Vagina (tissue), 2 donors: ENCODE data around the gene HAUS7.

Experiments used
- POLR2A ChIP-seq, 2 donors: fragments of 450-650 bp; IDR thresholded peaks; one replicate each; pipeline ENCODE4 v1.6.1; 2017; ENCODE audit warnings: antibody characterized with exemption in 2 of 2, mild to moderate bottlenecking in 2 of 2, moderate library complexity in 2 of 2
- POLR2AphosphoS5 ChIP-seq, 2 donors: sonication (generic); formaldehyde crosslinking; IDR thresholded peaks; one replicate each; pipeline ENCODE4 v1.9.0; 2017; ENCODE audit warnings: antibody characterized with exemption in 2 of 2, mild to moderate bottlenecking in 2 of 2, low read depth in 1 of 2; ENCODE audit not compliant: insufficient read depth in 1 of 2
- TF ChIP-seq, protein P1 (sequence below), 3 experiments: fragments of 450-650 bp in 2 of 3; fragments of 200-600 bp in 1 of 3; sonication (generic) in 1 of 3; IDR thresholded peaks; one replicate each; pipeline ENCODE4 v1.5.1; 2017 to 2019; ENCODE audit warnings: antibody characterized with exemption in 3 of 3, mild to moderate bottlenecking in 2 of 3, moderate library complexity in 2 of 3

DNA sequence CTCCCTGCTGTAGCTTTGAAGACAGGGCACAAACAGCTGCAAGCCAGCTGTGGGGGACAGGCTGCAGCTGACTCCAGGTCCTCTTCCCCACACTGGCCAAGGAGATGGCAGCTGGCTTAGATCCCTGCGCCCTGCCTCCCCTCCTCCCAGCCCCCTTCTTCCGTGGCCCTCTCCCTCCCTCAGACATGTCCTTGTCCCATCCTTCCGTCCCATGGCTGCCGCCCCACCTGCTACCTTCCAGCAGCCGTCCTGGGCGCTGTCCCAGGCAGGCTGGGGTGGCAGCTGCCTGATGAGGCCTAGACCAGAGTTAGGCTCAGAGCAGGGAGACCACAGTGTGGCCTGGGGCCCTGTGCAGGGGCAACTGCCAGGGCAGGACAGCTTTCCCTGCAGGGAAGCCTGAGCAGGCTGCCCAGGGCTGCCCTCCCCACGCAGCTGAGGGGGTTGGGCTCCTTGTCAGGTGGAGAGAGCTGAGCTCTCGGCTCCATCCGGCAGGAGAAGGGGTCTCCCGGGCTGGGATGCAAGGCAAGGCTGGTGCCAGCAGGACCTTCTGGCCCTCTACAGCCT, 21.1 kb upstream of the HAUS7 start:
- TF ChIP-seq, protein P1, sequence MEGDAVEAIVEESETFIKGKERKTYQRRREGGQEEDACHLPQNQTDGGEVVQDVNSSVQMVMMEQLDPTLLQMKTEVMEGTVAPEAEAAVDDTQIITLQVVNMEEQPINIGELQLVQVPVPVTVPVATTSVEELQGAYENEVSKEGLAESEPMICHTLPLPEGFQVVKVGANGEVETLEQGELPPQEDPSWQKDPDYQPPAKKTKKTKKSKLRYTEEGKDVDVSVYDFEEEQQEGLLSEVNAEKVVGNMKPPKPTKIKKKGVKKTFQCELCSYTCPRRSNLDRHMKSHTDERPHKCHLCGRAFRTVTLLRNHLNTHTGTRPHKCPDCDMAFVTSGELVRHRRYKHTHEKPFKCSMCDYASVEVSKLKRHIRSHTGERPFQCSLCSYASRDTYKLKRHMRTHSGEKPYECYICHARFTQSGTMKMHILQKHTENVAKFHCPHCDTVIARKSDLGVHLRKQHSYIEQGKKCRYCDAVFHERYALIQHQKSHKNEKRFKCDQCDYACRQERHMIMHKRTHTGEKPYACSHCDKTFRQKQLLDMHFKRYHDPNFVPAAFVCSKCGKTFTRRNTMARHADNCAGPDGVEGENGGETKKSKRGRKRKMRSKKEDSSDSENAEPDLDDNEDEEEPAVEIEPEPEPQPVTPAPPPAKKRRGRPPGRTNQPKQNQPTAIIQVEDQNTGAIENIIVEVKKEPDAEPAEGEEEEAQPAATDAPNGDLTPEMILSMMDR (IDR thresholded peaks at IDR 0.05), result no peak
- no peak for TF ChIP-seq POLR2A (IDR thresholded peaks at IDR 0.05)
- no peak for TF ChIP-seq POLR2AphosphoS5 (IDR thresholded peaks at IDR 0.05; ENCODE audit: insufficient read depth in 1 of 2, low read depth in 1 of 2)
